ENCODE data around the gene PRDM16. TPM values are rescaled to one million over a fixed set of nuclear protein-coding genes. Genes with fewer than 3 reads are reported as not detected.

The PRDM16 gene
- polyA plus RNA-seq, 2 of the 4 experiments (the other 2 are of a cell fraction) = 0.03 to 0.35 TPM

- DNase-seq (ENCODE audit: low read depth in 1 of 2, low spot score in 1 of 2) (no peak), FAIRE-seq (no peak), ATAC-seq (no peak)
- peaks cover 8% of the 10 kb centered on the region; the same call in 1 of the 3 replicates for H3K9me3 ChIP-seq
- POLR2A ChIA-PET = no interaction called here
- H3K4me3 ChIP-seq = no peak overlapping the region
- TF ChIP-seq, protein P1, sequence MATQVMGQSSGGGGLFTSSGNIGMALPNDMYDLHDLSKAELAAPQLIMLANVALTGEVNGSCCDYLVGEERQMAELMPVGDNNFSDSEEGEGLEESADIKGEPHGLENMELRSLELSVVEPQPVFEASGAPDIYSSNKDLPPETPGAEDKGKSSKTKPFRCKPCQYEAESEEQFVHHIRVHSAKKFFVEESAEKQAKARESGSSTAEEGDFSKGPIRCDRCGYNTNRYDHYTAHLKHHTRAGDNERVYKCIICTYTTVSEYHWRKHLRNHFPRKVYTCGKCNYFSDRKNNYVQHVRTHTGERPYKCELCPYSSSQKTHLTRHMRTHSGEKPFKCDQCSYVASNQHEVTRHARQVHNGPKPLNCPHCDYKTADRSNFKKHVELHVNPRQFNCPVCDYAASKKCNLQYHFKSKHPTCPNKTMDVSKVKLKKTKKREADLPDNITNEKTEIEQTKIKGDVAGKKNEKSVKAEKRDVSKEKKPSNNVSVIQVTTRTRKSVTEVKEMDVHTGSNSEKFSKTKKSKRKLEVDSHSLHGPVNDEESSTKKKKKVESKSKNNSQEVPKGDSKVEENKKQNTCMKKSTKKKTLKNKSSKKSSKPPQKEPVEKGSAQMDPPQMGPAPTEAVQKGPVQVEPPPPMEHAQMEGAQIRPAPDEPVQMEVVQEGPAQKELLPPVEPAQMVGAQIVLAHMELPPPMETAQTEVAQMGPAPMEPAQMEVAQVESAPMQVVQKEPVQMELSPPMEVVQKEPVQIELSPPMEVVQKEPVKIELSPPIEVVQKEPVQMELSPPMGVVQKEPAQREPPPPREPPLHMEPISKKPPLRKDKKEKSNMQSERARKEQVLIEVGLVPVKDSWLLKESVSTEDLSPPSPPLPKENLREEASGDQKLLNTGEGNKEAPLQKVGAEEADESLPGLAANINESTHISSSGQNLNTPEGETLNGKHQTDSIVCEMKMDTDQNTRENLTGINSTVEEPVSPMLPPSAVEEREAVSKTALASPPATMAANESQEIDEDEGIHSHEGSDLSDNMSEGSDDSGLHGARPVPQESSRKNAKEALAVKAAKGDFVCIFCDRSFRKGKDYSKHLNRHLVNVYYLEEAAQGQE (IDR thresholded peaks at IDR 0.05) = no peak
- TF ChIP-seq JUN (IDR thresholded peaks at IDR 0.05) = no peak
- no peak for TF ChIP-seq CBX2 (IDR thresholded peaks at IDR 0.05; ENCODE audit: borderline replicate concordance, low read depth)
- TF ChIP-seq BHLHE40 (IDR thresholded peaks at IDR 0.05; ENCODE audit: low read depth, low read length) = no peak
- 75% methylated on average over 22 of the region's 26 CpGs for WGBS (ENCODE audit: missing lambda C conversion rate)
- no peak overlapping the region for H3K27ac ChIP-seq
- H3K4me1 ChIP-seq = no peaks in the 10 kb centered on the region
- CTCF ChIA-PET = interaction anchor here (1.0 kb wide), 1 partner anchor 16 kb away, joined by 3 read pairs; no protein-coding TSS in a partner anchor
- H3K4me2 ChIP-seq = no peak overlapping the region
Observed at GRCh38 chr1:3341236-3341994, 272.4 kb downstream of the PRDM16 start.

GRCh38 chr1:3342960-3343359 lies 274.0 kb downstream of the PRDM16 start:
- POLR2A ChIA-PET = no interaction called here
- H3K9me3 ChIP-seq = peaks cover 8% of the 10 kb centered on the region; the same call in 1 of the 3 replicates
- H3K27ac ChIP-seq = no peak overlapping the region
- no peaks in the 10 kb centered on the region for H3K4me1 ChIP-seq
- H3K4me2 ChIP-seq = no peak overlapping the region
- CTCF ChIA-PET = no interaction called here
- WGBS (ENCODE audit: missing lambda C conversion rate) = 56% methylated on average over 5 of the region's 5 CpGs
- no peak for FAIRE-seq
- DNase-seq (ENCODE audit: low read depth in 1 of 2, low spot score in 1 of 2) = no peak
- ATAC-seq = no peak
- TF ChIP-seq HDAC2 (IDR thresholded peaks at IDR 0.05) (no peak), NR3C1 (IDR thresholded peaks at IDR 0.05) (no peak), CEBPB (IDR thresholded peaks at IDR 0.05) (no peak), HOXB5 (CRISPR knock-in tag; IDR thresholded peaks at IDR 0.05) (no peak), HEYL (CRISPR knock-in tag; IDR thresholded peaks at IDR 0.05) (no peak), RAD21 (conservative IDR thresholded peaks at IDR 0.05 in 1 of 2, IDR thresholded peaks at IDR 0.05 in 1 of 2) (no peak), FOSB (CRISPR knock-in tag; IDR thresholded peaks at IDR 0.05) (no peak), SMC3 (IDR thresholded peaks at IDR 0.05) (no peak)
- no peak overlapping the region for H3K4me3 ChIP-seq

GRCh38 chr1:3344395-3344794 lies 275.4 kb downstream of the PRDM16 start:
- no peak for ATAC-seq
- POLR2A ChIA-PET = no interaction called here
- Histone ChIP-seq H3K4me3 (no peak overlapping the region), H3K27ac (no peak overlapping the region), H3K9me3 (peaks cover 8% of the 10 kb centered on the region; the same call in 1 of the 3 replicates), H3K4me2 (no peak overlapping the region), H3K4me1 (no peaks in the 10 kb centered on the region)
- TF ChIP-seq BHLHE40 (IDR thresholded peaks at IDR 0.05; ENCODE audit: low read depth, low read length) (no peak), PHF8 (IDR thresholded peaks at IDR 0.05; ENCODE audit: borderline replicate concordance, low read depth) (no peak)
- no peak for FAIRE-seq
- no peak for DNase-seq (ENCODE audit: low read depth in 1 of 2, low spot score in 1 of 2)
- CTCF ChIA-PET = no interaction called here

- ChIA-PET CTCF (no interaction called here), POLR2A (no interaction called here)
- H3K27ac ChIP-seq = no peak overlapping the region
- no peak overlapping the region for H3K4me2 ChIP-seq
- TF ChIP-seq HOXA7 (CRISPR knock-in tag; IDR thresholded peaks at IDR 0.05) (no peak), JUNB (IDR thresholded peaks at IDR 0.05) (no peak), RARB (CRISPR knock-in tag; IDR thresholded peaks at IDR 0.05) (no peak)
- ATAC-seq = no peak
- DNase-seq (ENCODE audit: low read depth in 1 of 2, low spot score in 1 of 2) = no peak
- no peaks in the 10 kb centered on the region for H3K4me1 ChIP-seq
- peaks cover 8% of the 10 kb centered on the region; the same call in 1 of the 3 replicates for H3K9me3 ChIP-seq
- 95% methylated on average over 3 of the region's 10 CpGs for WGBS (ENCODE audit: missing lambda C conversion rate)
- H3K4me3 ChIP-seq = no peak overlapping the region
- no peak for FAIRE-seq
Observed at GRCh38 chr1:3345792-3346191, 276.8 kb downstream of the PRDM16 start.

All from A549 (cell line).